GM21576 (cell line): Measurements from ENCODE around the gene DISP1.
A peak's percentile ranks its signal among the peaks of the same experiment; 100 is the strongest.

Experiments
- ATAC-seq: cut with Tn5 transposase; IDR thresholded peaks from one replicate; pipeline ENCODE4 v1.9.1; 2021; ENCODE audit warnings: mild to moderate bottlenecking, moderate library complexity; ENCODE audit not compliant: unreplicated experiment

The DISP1 gene, protein sequence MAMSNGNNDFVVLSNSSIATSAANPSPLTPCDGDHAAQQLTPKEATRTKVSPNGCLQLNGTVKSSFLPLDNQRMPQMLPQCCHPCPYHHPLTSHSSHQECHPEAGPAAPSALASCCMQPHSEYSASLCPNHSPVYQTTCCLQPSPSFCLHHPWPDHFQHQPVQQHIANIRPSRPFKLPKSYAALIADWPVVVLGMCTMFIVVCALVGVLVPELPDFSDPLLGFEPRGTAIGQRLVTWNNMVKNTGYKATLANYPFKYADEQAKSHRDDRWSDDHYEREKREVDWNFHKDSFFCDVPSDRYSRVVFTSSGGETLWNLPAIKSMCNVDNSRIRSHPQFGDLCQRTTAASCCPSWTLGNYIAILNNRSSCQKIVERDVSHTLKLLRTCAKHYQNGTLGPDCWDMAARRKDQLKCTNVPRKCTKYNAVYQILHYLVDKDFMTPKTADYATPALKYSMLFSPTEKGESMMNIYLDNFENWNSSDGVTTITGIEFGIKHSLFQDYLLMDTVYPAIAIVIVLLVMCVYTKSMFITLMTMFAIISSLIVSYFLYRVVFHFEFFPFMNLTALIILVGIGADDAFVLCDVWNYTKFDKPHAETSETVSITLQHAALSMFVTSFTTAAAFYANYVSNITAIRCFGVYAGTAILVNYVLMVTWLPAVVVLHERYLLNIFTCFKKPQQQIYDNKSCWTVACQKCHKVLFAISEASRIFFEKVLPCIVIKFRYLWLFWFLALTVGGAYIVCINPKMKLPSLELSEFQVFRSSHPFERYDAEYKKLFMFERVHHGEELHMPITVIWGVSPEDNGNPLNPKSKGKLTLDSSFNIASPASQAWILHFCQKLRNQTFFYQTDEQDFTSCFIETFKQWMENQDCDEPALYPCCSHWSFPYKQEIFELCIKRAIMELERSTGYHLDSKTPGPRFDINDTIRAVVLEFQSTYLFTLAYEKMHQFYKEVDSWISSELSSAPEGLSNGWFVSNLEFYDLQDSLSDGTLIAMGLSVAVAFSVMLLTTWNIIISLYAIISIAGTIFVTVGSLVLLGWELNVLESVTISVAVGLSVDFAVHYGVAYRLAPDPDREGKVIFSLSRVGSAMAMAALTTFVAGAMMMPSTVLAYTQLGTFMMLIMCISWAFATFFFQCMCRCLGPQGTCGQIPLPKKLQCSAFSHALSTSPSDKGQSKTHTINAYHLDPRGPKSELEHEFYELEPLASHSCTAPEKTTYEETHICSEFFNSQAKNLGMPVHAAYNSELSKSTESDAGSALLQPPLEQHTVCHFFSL (N-terminal part only)

DNA sequence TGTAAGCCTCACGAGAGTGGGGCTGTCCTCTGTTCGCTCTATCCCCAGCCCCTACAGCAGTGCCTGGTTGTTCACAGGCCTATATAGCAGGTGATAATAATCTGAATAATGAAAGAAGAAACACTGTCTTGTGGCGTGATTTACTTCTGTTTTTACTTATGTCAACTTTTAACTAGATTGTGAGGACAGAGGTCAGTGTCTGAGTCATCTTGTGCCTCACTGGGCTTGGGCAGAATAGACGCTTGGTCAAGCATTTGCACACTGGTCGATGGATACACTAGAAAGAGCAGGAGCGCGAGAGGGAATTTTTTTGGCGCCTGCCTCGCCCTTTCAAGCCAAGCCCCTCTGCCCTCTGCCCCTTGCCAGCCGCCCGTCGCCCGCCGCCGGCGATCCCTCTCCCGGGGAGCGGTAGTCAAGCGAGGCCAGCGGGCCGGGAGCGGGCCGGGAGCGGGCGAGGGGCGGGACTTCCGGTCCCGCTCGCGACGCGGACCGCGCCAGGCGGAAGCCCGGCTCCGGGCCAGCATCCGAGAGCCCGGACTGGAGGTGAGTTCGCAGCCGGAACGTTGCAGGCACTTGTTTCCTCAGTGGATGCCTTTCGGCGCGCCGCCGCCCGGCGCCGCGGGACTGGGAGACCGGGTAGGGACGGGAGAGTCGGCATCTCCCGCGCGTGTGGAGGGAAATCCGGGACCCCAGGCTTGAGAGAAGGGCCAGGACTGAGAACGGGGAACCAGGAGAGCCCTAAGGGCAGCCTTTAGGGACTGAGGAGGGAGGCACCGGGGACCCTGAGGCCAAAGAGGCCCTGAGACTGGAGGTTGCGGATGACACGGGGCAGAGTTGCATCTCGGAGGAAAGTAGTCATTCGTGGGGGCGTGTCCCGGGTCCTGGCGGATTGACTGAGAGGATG lies at the start of gene DISP1:
TSS of gene DISP1 (plus strand) at position 504 of the 904 bp plus-strand sequence. CDS start 127,785 bp downstream, outside the sequence.
- ATAC-seq = peak; percentile 84

- ATAC-seq = no peak
These were observed 47.7 kb upstream of the DISP1 start for GRCh38 chr1:222767152-222767571.

- ATAC-seq = no peak
These were observed 46.2 kb upstream of the DISP1 start for GRCh38 chr1:222768592-222768991.

DNA sequence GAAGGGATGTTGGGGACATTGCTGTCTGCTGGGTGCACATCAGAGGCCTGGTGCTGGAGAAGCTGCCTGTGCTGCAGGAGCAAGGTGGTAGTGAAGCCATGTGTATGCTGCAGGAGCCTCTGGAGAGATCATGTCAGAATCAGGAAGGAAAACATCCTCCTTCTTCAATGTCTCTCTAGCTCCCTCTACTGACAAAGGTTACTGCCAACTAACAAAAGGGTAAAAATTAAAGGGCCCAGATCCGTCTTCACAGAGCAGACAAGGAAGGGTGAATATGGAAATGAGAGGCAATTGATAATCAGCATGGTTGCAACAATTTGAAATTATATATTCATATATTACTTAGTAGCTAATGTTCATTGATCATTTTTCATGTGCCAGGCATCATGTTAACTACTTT lies 45.7 kb upstream of the DISP1 start:
- no peak for ATAC-seq

DNA sequence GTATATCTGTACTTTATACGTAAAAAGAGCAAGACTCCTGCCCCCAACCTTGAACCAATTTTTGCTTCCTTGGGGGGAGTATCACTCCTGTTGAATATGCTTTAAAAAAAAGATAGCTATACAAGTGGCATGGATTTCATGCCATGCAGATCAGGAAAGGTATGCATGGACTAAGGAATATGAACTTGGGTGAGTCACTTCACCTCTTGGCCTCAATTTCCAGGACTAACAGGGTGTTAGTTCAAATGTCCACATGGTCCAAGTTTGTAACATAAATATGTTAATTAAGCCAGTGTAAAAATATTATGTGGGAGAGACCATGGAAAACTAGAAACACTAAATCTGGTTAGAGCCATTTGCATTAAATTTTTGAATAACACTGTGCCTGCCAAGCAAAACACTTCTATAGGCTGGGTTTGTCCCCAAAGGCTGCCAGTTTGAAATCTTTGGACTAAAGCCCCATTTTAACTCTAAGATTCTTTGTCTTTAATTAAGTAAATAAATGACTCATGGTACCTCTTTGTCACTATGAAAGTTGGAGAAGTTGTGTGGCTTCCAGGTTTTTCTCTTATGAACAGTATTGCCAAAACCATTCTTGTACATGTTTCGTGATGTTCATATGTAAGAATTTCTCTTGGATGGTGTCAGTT lies 44.7 kb upstream of the DISP1 start:
- ATAC-seq = no peak

GRCh38 chr1:222772996-222773379 lies 41.9 kb upstream of the DISP1 start:
- ATAC-seq = peak; percentile 91

- ATAC-seq = no peak
These were observed 37.4 kb upstream of the DISP1 start for GRCh38 chr1:222777463-222777862.

GRCh38 chr1:222777977-222778376 lies 36.9 kb upstream of the DISP1 start:
- ATAC-seq = no peak

GRCh38 chr1:222781251-222781650 lies 33.6 kb upstream of the DISP1 start:
- peak; percentile 71 for ATAC-seq

GRCh38 chr1:222783051-222783450 lies 31.8 kb upstream of the DISP1 start:
- ATAC-seq = no peak

- no peak for ATAC-seq
These were observed 30.5 kb upstream of the DISP1 start for GRCh38 chr1:222784371-222784770.

DNA sequence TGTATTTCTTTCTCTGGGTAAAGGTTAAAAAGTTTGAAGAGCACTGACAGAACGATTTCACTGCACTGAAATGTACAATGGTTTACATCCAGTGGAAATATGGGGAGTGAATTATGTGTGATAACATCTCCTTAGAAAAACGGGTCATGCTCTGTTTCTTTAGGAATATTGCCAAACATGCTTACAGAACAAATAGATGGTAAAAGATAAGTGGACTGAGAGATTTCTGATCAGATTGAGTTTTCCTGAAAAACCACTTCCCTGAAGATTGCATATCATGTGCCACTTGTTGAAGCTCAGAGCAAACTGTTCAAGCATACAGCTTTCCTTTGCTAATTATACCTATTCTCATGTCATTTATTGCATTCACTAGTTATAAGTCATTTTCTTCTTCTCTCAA lies 29.9 kb upstream of the DISP1 start:
- no peak for ATAC-seq

DNA sequence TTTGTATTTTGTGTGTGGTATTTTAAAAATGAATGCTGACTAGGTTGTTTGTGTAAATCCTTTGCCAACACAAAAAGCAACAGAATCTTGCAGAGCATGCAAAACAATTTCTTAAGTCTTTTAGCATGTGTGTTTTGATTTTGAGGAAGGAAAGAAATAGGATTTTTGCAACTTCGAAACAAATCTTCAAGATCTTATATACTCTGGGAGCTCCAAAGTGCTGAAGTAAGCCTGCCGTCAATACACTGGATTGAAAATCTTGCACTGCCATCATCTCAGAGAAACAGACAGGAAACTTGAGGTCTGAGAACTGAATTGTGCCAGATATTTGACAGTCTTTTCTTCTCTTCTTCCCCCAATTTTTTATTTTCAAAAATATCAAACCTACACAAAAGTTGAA lies 29.3 kb upstream of the DISP1 start:
- no peak for ATAC-seq

DNA sequence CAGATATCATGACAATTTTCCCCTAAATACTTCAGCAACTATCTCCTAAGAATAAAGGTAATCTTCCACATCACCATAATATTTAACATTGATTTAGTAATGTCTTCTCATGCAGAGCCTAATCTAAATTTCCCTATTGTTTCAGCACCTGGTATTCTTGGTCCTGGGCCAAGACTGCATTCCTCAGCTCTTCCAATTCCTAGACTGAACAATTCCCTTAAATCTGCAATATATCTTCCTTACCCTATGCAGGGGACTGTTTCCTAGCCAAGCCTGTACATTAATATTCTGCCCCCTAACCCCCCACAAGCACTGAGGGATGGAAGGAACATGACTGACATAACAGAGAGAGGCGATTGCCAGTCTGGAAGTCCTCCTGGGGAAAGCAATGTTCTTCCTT lies 28.7 kb upstream of the DISP1 start:
- no peak for ATAC-seq

GRCh38 chr1:222787729-222788128 lies 27.1 kb upstream of the DISP1 start:
- ATAC-seq = no peak

- peak; percentile 78 for ATAC-seq
These were observed 26.3 kb upstream of the DISP1 start for GRCh38 chr1:222788402-222789156.

DNA sequence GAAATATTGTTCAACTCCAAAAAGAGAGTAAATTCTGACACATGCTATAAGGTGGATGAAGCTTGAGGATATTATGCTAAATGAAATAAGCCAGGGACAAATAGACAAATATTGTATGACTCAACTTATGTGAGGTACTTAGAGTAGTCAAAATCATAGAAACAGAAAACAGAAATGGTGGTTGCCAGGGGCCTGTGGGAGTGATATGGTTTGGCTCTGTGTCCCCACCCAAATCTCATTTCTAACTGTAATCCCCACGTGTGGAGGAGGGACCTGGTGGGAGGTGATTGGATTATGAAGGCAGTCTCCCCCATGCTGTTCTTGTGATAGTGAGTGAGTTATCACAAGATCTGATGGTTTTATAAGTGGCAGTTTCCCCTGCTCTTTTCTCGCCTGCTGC lies 24.7 kb upstream of the DISP1 start:
- ATAC-seq = no peak

GRCh38 chr1:222790520-222790919 lies 24.3 kb upstream of the DISP1 start:
- no peak for ATAC-seq
